Stimulated activated CD4-positive, alpha-beta T cell treated with anti-CD3 and anti-CD28 coated beads, Interleukin-1b, Interleukin-23, amount 100 ng/mL, for 48 hours (primary cell): Measurements from ENCODE around the gene LSM7.

Experiments
- DNase-seq: peaks from one replicate; pipeline ENCODE4 v3.0.0-alpha.2; 2020

The LSM7 gene

DNA sequence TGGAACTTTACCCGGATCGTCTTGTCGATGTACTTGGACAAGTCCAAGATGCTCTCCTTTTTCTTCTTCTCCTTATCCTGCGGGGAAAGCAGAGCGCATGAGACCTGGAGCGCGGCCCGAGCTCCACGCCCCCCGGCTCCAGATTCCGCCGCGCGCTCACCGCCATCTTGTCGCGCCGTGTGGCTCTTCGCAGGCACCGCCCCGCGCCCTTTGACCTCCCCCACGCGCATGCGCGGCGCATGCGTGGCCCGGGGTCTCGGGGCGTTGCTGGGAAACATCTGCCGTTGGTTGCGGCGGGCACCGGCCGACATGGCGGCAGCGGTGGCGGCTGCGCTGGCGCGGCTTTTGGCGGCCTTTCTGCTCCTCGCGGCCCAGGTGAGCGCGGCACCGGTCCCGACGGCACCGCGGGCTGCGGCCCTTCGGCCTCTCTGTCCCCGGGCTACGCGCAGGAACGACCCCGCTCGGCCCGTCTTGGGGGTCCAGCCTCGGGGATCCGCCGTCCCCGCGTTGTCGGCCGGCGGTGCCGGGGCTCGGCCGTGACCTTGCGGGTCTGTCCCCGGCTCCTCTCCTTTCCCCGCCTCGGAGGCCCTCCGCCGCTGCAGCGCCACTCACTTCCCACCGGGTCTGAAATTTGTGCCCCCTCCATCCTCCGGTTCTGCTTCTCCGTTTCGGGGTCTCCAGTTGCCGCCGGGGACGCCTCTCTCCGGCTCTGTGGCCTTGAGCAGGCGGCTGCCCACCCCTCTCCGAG, at the start of gene LSM7, which contains the start of gene SPPL2B:
Gene LSM7, minus strand, starts transcription at position 186 of the 748 bp plus-strand sequence. Its CDS starts 20 bp downstream, at position 166.
Gene SPPL2B, plus strand, starts transcription at position 284 of the 748 bp plus-strand sequence. Its CDS starts 26 bp downstream, at position 310.
- peak; percentile 91 for DNase-seq

- DNase-seq: no peak
Measured at GRCh38 chr19:2376784-2377519, 48.6 kb upstream of the LSM7 start.

- DNase-seq: no peak
Measured at GRCh38 chr19:2375353-2376121, 47.2 kb upstream of the LSM7 start.

GRCh38 chr19:2374808-2375207, 46.4 kb upstream of the LSM7 start:
- no peak for DNase-seq

DNA sequence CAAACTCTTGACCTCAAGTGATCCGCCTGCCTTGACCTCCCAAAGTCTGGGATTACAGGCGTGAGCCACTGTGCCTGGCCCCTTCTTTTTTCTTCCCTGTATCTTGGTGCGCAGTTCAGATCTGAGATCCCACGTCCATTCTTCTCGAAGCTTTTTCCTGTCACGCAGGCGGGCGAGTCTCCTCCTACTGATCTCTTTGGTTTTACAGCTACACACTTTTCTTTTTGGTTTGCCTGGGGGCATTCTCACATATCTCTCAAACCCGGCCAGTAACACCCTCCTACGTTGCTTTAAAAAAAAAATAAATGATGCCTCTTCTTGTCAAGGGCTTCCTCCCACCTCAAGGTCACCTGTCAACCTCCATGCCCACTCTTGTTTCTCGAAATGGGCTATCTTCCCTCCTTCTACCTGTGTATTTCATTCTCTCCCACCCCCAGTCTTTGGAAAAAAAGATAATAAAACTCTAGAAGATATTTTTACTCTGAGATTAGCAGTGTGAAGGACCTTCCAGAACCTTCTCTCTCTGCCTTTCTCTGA, 43.8 kb upstream of the LSM7 start:
- DNase-seq: no peak

- DNase-seq: no peak
Measured at GRCh38 chr19:2371656-2372055, 43.3 kb upstream of the LSM7 start.

GRCh38 chr19:2365201-2365970, 37.0 kb upstream of the LSM7 start:
- no peak for DNase-seq

DNA sequence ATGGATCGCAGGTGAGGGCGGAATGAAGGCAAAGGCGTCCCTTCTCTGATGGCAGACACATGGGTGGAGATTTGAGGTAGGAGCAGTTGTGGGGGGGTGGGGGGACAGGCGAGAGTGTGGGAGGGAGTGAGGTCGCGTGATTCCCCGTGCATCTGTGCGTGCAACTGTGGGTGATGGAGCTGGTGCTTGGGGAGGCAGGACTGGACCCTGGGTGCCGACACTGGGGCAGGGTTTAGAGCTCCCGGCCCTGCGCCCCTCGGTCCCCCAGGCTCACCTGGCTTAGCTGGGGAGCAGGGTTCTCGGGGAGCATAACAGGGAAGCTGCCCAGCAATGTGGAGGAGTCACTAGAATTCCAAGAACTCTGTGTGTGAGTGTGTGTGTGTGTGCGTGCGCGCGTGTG, 35.0 kb upstream of the LSM7 start:
- DNase-seq: no peak

- DNase-seq: no peak
Measured at GRCh38 chr19:2362970-2363300, 34.5 kb upstream of the LSM7 start.

DNA sequence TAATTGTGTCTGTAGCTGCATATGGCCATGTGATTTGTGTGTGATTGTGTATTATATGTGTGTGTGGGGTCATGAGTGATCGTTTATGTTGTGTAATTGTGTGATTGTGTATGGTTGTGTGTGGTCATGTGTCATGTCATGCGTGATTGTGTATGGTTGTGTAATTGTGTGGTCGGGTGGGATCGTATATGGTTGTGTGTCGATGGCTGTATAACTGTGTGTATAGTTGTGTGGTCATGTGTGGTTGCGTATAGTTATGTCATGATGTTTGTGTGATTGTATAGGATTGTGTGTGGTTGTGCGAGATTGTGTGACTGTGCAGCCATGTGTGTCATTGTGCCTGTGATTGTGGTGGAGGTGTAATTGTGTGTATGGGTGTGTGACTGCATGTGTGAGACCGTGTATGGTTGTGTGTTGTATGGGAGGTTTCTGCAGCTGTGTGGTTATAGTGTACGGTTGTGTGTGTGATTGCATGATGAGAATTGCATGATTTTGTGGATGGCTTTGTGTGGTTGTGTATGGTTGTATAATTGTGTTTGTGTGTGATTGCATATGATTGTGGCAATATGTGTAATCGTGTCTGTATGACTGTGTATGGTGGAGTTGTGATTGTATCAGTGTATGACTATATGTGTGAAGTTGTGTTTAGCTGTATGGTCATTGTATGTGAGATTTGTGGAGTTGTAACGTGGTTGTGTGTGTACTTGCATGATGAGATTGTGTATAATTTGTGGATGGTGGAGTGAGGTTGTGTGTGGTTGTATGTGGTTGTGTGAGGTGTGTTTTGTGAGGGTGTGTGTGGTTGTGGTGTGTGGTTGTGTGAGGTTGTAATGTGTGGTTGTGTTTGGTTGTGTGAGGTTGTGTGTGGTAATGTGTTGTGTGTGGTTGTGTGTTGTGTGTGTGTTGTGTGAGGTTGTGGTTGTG, 33.9 kb upstream of the LSM7 start:
- DNase-seq: no peak

DNA sequence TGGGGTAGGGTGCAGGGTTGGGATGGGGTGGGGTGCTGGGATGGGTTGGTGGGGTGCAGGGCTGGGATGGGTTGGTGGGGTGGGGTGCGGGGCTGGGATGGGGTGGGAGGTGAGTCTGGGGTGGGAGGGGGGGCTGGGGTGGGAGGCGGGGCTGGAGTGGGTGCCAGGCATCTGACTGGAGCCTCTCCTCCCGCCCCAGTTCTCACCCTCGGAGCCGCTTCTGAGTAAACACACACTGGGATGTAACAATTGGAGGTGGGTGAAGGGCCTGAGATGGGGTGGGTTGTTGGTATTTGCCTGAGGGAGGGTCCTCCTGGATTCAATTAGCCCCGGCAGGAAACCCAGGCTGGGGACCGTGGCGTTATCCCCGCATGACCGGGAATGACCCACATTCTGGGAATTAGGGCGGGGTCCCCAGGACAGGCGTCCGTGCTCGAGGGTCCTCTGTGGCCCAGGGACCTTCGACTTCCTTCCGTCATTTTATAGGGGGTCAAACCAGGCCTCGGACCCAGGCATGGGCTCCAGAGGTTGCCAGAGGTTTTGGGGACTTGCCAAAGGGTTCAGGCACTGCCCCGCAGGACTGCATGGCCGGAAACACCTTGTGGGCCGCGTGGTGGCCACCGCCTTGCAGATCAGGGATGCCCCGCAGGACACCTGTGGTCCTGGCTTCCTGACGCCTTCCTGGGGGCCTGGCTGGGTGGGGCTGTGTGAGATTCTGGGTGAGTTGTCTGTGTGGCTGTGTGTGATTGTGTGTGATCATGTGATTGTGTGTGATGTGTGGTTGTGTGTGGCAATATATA, 33.1 kb upstream of the LSM7 start:
- DNase-seq: no peak

- no peak for DNase-seq
Measured at GRCh38 chr19:2360833-2361232, 32.4 kb upstream of the LSM7 start.

- no peak for DNase-seq
Measured at GRCh38 chr19:2359992-2360685, 31.8 kb upstream of the LSM7 start, which contains the start of gene TMPRSS9. TSS of gene TMPRSS9 (plus strand) at chr19:2360265. CDS start at chr19:2389786, 29,521 bp downstream.

GRCh38 chr19:2358548-2359173, 30.3 kb upstream of the LSM7 start:
- no peak for DNase-seq

DNA sequence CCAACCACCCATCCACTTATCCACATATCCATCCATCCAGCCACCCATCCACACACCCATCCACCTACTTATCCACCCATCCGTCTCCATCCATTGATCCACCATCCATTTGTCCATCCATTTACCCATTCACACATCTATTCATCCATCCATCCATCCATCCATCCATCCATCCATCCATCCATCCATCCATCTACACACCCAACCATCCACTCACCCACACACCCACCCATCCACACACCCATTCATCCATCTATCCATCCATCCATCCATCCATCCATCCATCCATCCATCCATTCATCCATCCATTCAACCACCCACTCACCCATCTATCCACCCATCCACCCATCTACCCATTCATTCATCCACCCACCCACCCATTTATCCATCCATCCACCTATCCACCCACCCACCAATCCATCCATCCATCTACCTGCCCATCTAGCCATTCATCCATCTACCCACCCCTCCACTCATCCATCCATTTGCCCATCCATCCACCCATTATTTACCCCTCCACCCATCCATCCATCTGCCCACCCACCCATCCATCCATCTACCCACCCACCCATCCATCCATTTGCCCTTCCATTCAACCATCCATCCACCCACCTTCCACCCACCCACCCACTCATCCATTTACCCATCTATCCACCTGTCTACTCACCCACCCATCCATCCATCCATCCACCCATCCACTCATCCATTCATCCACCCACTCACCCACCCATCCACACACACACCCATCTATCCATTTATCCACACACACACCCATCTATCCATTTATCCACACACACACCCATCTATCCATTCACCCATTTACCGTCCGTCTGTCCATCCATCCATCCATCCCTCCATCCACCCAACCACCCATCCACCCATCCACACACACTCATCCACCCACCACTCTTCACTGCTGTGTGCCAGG, 29.2 kb upstream of the LSM7 start:
- DNase-seq: no peak

- no peak for DNase-seq
Measured at GRCh38 chr19:2356036-2356646, 27.8 kb upstream of the LSM7 start.

DNA sequence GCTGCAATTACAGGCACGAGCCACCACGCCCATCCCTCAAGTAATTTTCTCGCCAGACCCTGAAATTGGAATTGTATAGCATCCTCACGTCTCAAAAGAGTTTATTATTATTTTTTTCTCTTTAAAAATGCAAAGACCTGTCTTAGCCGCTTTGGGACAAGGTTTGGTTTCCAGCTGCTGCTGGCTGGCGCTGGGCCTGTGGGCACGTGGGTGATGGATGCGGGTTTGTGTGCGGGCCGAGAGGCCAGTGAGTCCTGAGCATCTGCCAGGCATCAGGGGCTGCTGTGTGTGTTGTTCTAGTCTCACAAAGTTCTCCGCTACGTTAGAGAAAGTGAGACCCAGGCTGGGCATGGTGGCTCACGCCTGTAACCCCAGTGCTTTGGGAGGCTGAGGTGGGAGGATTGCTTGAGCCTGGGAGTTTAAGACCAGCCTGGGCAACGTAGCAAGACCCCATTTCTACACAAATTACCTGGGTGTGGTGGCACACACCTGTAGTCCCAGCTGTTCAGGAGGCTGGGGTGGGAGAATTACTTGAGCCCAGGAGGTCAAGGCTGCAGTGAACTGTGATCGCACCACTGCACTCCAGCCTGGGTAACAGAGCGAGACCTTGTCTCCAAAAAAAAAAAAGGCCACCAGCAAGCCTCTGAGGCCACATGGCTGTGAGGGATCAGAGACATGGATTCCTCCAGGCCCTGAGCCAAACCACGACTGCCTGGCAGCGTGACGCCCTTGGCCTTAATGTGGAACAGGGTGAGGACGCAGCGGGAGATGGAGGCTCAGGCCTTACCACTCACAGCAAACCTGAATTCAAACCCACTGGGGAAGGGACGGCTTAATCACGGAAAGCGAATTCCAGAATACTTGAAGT, 27.0 kb upstream of the LSM7 start:
- DNase-seq: no peak
